HEK293 (cell line): Measurements from ENCODE around the gene UBTD1.

Experiments
- CTCF ChIA-PET: fragments of 350-600 bp; formaldehyde crosslinking; extraction: SDS; loops from one replicate; lab custom pipeline; 2021; ENCODE audit warnings: antibody characterized with exemption; lab: Yijun Ruan, JAX
- POLR2A ChIA-PET: fragments of 300-600 bp; formaldehyde crosslinking; extraction: SDS; loops from one replicate; lab custom pipeline; 2020; ENCODE audit warnings: antibody characterized with exemption, inconsistent platforms; lab: Yijun Ruan, JAX
- H3K27ac ChIP-seq: fragments of 200-500 bp; sonication (Bioruptor generic); 2 replicates; pipeline ENCODE4 v1.5.1; 2014; ENCODE audit warnings: low read depth, low read length, control low read depth, inconsistent platforms; ENCODE audit errors: extremely low read depth
- H3K36me3 ChIP-seq, 2 experiments: fragments of 200-500 bp in 1 of 2; sonication (Bioruptor generic) in 1 of 2; 1 replicate in 1 of 2; 2 replicates in 1 of 2; pipeline ENCODE4 v1.5.1; 2014 to 2017; ENCODE audit warnings: inconsistent platforms in 2 of 2, low read length in 2 of 2; ENCODE audit not compliant: control insufficient read depth in 2 of 2, insufficient read depth in 1 of 2
- H3K4me1 ChIP-seq: fragments of 200-500 bp; sonication (Bioruptor generic); 2 replicates; pipeline ENCODE4 v1.5.1; 2014; ENCODE audit warnings: mild to moderate bottlenecking, low read length, inconsistent platforms; ENCODE audit not compliant: control insufficient read depth, insufficient read depth
- H3K4me3 ChIP-seq: 2 replicates; pipeline ENCODE4 v1.5.1; 2011; ENCODE audit warnings: low read depth, mild to moderate bottlenecking, control low read depth, low read length, moderate library complexity
- H3K9me3 ChIP-seq: fragments of 200-500 bp; sonication (Bioruptor generic); 2 replicates; pipeline ENCODE4 v1.5.1; 2014; ENCODE audit warnings: low read depth, low read length, inconsistent platforms; ENCODE audit not compliant: control insufficient read depth, insufficient read depth
- HOXA7 ChIP-seq: sonication (generic); formaldehyde crosslinking; IDR thresholded peaks from 2 replicates; pipeline ENCODE4 v1.8.1; 2022; ENCODE audit warnings: missing genetic modification reagents, borderline replicate concordance
- ZBTB10 ChIP-seq: fragments of 450-650 bp; formaldehyde crosslinking; IDR thresholded peaks from 2 replicates; pipeline ENCODE4 v1.5.1; 2016; ENCODE audit warnings: missing biosample characterization, missing genetic modification characterization
- ZBTB17 ChIP-seq: fragments of 450-650 bp; formaldehyde crosslinking; IDR thresholded peaks from 2 replicates; pipeline ENCODE4 v1.5.1; 2016; ENCODE audit warnings: missing biosample characterization, missing genetic modification characterization
- ZBTB6 ChIP-seq: fragments of 450-650 bp; formaldehyde crosslinking; IDR thresholded peaks from 2 replicates; pipeline ENCODE4 v1.5.1; 2017; ENCODE audit warnings: missing biosample characterization, missing genetic modification characterization
- ZNF146 ChIP-seq: fragments of 450-650 bp; formaldehyde crosslinking; IDR thresholded peaks from 2 replicates; pipeline ENCODE4 v1.5.1; 2016; ENCODE audit warnings: missing biosample characterization, missing genetic modification characterization
- ZNF302 ChIP-seq: fragments of 450-650 bp; formaldehyde crosslinking; IDR thresholded peaks from 2 replicates; pipeline ENCODE4 v1.5.1; 2016; ENCODE audit warnings: missing biosample characterization, missing genetic modification characterization, low read depth
- ZNF350 ChIP-seq: fragments of 450-650 bp; formaldehyde crosslinking; IDR thresholded peaks from 2 replicates; pipeline ENCODE4 v1.5.0; 2017; ENCODE audit warnings: missing biosample characterization, mild to moderate bottlenecking, missing genetic modification characterization
- ZNF501 ChIP-seq: fragments of 450-650 bp; formaldehyde crosslinking; IDR thresholded peaks from 2 replicates; pipeline ENCODE4 v1.5.1; 2016; ENCODE audit warnings: missing biosample characterization, missing genetic modification characterization
- ZNF747 ChIP-seq: fragments of 450-650 bp; formaldehyde crosslinking; IDR thresholded peaks from 2 replicates; pipeline ENCODE4 v1.5.1; 2016; ENCODE audit warnings: missing biosample characterization, missing genetic modification characterization
- ZNF791 ChIP-seq: fragments of 450-650 bp; formaldehyde crosslinking; IDR thresholded peaks from 2 replicates; pipeline ENCODE4 v1.5.1; 2016; ENCODE audit warnings: missing biosample characterization, missing genetic modification characterization
- TF ChIP-seq, protein P1 (sequence below): fragments of 450-650 bp; formaldehyde crosslinking; IDR thresholded peaks from 2 replicates; pipeline ENCODE4 v1.5.1; 2016; ENCODE audit warnings: missing biosample characterization, missing genetic modification characterization
- TF ChIP-seq, protein P2 (sequence below): fragments of 450-650 bp; formaldehyde crosslinking; IDR thresholded peaks from 2 replicates; pipeline ENCODE4 v1.5.1; 2016; ENCODE audit warnings: missing biosample characterization, missing genetic modification characterization

The UBTD1 gene

GRCh38 chr10:97506199-97506991 lies 7.7 kb downstream of the UBTD1 start:
- POLR2A ChIA-PET = no interaction called here
- Histone ChIP-seq H3K4me1 (no peaks in the 10 kb centered on the region), H3K27ac (no peak overlapping the region), H3K36me3 (no peaks in the 10 kb centered on the region), H3K4me3 (no peak overlapping the region), H3K9me3 (no peaks in the 10 kb centered on the region)
- CTCF ChIA-PET = no interaction called here
- TF ChIP-seq HOXA7 (CRISPR knock-in tag) (no peak), ZNF146 (tag by site-specific recombination) (peak; percentile 93), ZNF350 (no peak)

DNA sequence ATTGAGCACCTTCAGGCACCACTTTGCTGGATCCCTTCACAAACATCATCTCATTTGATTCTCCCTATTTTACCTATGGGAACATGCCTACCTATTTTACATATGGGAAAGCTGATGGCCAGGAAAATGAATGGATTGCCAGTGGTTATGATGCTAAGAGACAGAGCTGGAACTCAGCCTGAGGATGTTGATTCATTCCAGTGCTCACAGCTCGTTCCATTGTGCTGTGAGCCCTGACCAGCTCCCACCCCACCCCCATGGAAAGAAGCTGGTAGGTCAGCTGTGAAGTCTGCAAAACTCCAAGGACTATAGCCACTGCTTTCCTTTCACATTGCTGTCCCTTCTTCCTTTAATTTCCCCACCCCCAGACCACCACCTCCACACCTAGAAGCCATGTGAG lies 9.6 kb downstream of the UBTD1 start:
- TF ChIP-seq ZNF747 (tag by site-specific recombination) (no peak), ZNF302 (no peak), ZNF501 (tag by site-specific recombination) (no peak), ZBTB10 (tag by site-specific recombination) (no peak), ZBTB17 (tag by site-specific recombination) (peak; percentile 66), ZNF791 (tag by site-specific recombination) (no peak), ZBTB6 (no peak)
- TF ChIP-seq, protein P1, sequence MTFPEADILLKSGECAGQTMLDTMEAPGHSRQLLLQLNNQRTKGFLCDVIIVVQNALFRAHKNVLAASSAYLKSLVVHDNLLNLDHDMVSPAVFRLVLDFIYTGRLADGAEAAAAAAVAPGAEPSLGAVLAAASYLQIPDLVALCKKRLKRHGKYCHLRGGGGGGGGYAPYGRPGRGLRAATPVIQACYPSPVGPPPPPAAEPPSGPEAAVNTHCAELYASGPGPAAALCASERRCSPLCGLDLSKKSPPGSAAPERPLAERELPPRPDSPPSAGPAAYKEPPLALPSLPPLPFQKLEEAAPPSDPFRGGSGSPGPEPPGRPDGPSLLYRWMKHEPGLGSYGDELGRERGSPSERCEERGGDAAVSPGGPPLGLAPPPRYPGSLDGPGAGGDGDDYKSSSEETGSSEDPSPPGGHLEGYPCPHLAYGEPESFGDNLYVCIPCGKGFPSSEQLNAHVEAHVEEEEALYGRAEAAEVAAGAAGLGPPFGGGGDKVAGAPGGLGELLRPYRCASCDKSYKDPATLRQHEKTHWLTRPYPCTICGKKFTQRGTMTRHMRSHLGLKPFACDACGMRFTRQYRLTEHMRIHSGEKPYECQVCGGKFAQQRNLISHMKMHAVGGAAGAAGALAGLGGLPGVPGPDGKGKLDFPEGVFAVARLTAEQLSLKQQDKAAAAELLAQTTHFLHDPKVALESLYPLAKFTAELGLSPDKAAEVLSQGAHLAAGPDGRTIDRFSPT (tag by site-specific recombination) = no peak
- TF ChIP-seq, protein P2, sequence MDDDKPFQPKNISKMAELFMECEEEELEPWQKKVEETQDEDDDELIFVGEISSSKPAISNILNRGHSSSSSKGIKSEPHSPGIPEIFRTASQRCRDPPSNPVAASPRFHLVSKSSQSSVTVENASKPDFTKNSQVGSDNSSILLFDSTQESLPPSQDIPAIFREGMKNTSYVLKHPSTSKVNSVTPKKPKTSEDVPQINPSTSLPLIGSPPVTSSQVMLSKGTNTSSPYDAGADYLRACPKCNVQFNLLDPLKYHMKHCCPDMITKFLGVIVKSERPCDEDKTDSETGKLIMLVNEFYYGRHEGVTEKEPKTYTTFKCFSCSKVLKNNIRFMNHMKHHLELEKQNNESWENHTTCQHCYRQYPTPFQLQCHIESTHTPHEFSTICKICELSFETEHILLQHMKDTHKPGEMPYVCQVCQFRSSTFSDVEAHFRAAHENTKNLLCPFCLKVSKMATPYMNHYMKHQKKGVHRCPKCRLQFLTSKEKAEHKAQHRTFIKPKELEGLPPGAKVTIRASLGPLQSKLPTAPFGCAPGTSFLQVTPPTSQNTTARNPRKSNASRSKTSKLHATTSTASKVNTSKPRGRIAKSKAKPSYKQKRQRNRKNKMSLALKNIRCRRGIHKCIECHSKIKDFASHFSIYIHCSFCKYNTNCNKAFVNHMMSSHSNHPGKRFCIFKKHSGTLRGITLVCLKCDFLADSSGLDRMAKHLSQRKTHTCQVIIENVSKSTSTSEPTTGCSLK (tag by site-specific recombination) = no peak
- Histone ChIP-seq H3K27ac (no peak overlapping the region), H3K4me3 (no peak overlapping the region), H3K9me3 (no peaks in the 10 kb centered on the region), H3K36me3 (no peaks in the 10 kb centered on the region), H3K4me1 (no peaks in the 10 kb centered on the region)
- ChIA-PET CTCF (no interaction called here), POLR2A (interaction anchor here (1.5 kb wide), 1 partner anchor 10 kb away, joined by 4 read pairs; the partner anchor contains the start of gene UBTD1)
